Measurements from ENCODE around the gene LRRC46.
A peak's percentile ranks its signal among the peaks of the same experiment; 100 is the strongest.

- TF ChIP-seq, protein P1, sequence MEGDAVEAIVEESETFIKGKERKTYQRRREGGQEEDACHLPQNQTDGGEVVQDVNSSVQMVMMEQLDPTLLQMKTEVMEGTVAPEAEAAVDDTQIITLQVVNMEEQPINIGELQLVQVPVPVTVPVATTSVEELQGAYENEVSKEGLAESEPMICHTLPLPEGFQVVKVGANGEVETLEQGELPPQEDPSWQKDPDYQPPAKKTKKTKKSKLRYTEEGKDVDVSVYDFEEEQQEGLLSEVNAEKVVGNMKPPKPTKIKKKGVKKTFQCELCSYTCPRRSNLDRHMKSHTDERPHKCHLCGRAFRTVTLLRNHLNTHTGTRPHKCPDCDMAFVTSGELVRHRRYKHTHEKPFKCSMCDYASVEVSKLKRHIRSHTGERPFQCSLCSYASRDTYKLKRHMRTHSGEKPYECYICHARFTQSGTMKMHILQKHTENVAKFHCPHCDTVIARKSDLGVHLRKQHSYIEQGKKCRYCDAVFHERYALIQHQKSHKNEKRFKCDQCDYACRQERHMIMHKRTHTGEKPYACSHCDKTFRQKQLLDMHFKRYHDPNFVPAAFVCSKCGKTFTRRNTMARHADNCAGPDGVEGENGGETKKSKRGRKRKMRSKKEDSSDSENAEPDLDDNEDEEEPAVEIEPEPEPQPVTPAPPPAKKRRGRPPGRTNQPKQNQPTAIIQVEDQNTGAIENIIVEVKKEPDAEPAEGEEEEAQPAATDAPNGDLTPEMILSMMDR (conservative IDR thresholded peaks at IDR 0.05; ENCODE audit: low read depth, low read length), result peak; percentile 8; the same call in 1 of the 2 replicates
- TF ChIP-seq EZH2 (IDR thresholded peaks at IDR 0.05; ENCODE audit: low read length, unreplicated experiment), result no peak
These were observed 10.2 kb downstream of the LRRC46 start for GRCh38 chr17:47841488-47842291.

Measured in PC-3 (cell line).